DOHH2 (cell line): ENCODE results near the gene ARPC2.

Experiments
- H3F3A ChIP-seq: fragments of 200-600 bp; sonication (generic), shearing (Covaris generic); 2 replicates; pipeline ENCODE4 v1.6.0; 2016; ENCODE audit warnings: antibody characterized with exemption, mild to moderate bottlenecking; ENCODE audit not compliant: control insufficient read depth, insufficient read depth
- H3K27ac ChIP-seq: fragments of 200-600 bp; sonication (generic); 2 replicates; pipeline ENCODE4 v1.5.1; 2014; ENCODE audit warnings: low read depth, mild to moderate bottlenecking, low read length, moderate library complexity
- H3K27me3 ChIP-seq: fragments of 200-600 bp; sonication (generic); 2 replicates; pipeline ENCODE4 v1.6.1; 2014; ENCODE audit warnings: mild to moderate bottlenecking, low read length, mixed read lengths; ENCODE audit not compliant: control insufficient read depth
- H3K36me3 ChIP-seq: fragments of 200-600 bp; sonication (generic); 2 replicates; pipeline ENCODE4 v1.6.1; 2014; ENCODE audit warnings: mild to moderate bottlenecking, low read length, moderate library complexity, mixed read lengths; ENCODE audit not compliant: control insufficient read depth
- H3K4me1 ChIP-seq: fragments of 200-600 bp; sonication (generic); 2 replicates; pipeline ENCODE4 v1.6.1; 2014; ENCODE audit warnings: mild to moderate bottlenecking, low read length, mixed read lengths; ENCODE audit not compliant: control insufficient read depth
- H3K4me2 ChIP-seq: fragments of 200-600 bp; sonication (generic); 2 replicates; pipeline ENCODE4 v1.6.0; 2014; ENCODE audit warnings: mild to moderate bottlenecking, low read length, moderate library complexity
- H3K4me3 ChIP-seq: fragments of 200-600 bp; sonication (generic); 2 replicates; pipeline ENCODE4 v1.5.1; 2014; ENCODE audit warnings: mild to moderate bottlenecking, low read length, mixed read lengths
- H3K79me2 ChIP-seq: fragments of 200-600 bp; sonication (generic); 2 replicates; pipeline ENCODE4 v1.6.1; 2014; ENCODE audit warnings: mild to moderate bottlenecking, low read length, mixed read lengths; ENCODE audit not compliant: control insufficient read depth
- H3K9me2 ChIP-seq: fragments of 200-600 bp; sonication (generic); replicated peaks from 2 replicates; pipeline ENCODE4 v1.6.1; 2014; ENCODE audit warnings: mild to moderate bottlenecking, low read length, mixed read lengths; ENCODE audit not compliant: control insufficient read depth
- H3K9me3 ChIP-seq: fragments of 200-600 bp; sonication (generic); 2 replicates; pipeline ENCODE4 v1.6.1; 2014; ENCODE audit warnings: antibody characterized with exemption, low read length, mixed read lengths; ENCODE audit not compliant: control insufficient read depth, insufficient read depth
- H4K20me1 ChIP-seq: fragments of 200-600 bp; sonication (generic); 2 replicates; pipeline ENCODE4 v1.6.0; 2014; ENCODE audit warnings: low read depth, mild to moderate bottlenecking, antibody characterized with exemption, low read length, moderate library complexity; ENCODE audit not compliant: control insufficient read depth, insufficient read depth
- EZH2phosphoT487 ChIP-seq: fragments of 200-600 bp; sonication (generic); IDR thresholded peaks from 2 replicates; pipeline ENCODE4 v1.6.1; 2017; ENCODE audit warnings: borderline replicate concordance, mild to moderate bottlenecking, antibody characterized with exemption, low read length, moderate library complexity, mixed read lengths
- TF ChIP-seq, protein P1 (sequence below): fragments of 200-600 bp; sonication (generic); IDR thresholded peaks from one replicate; pipeline ENCODE4 v1.5.1; 2014; ENCODE audit warnings: antibody characterized with exemption, mild to moderate bottlenecking, low read depth, low read length; ENCODE audit not compliant: poor library complexity, severe bottlenecking

The ARPC2 gene

DNA sequence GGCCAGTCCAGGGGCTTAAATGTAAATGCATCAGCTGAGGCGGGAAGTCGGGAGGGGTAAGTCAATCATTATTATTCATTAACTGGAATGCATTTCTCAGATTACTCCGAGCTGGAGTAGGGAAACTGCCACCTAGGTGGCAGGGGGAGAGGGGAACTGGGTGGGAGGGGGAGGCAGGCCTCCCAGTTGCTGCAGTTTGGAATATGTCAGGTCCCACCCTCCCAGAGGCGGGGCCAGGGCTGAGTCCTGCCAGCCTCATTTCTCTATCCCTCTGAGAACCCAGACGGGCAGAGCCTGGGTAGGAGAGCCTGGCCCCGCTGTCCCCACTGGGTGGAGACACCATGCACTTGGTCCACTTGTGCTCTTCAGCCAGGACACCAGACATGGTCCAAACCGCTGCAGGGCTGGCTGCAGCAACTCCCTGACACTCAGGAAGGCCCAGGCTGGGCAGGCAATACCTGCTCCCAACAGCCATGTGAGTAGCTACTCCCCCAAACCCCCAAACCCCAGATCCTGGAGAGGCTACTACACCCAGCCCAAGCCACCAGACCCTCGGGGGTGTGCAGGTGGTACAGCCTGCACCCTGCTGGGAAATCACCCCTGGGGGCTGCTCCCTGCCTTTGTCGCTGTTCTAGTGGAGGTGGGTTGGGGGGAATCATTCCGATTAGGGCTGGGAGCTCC is 43.9 kb downstream of the ARPC2 start, which contains the start of gene GPBAR1:
TSS of gene GPBAR1 (plus strand) at position 274 of the 681 bp plus-strand sequence. CDS start 1,710 bp downstream, outside the sequence.
- Histone ChIP-seq H3K27me3 (no peaks in the 10 kb centered on the region), H3F3A (peaks cover 18% of the 10 kb centered on the region), H3K4me2 (peak within 1 kb of the TSS; percentile 26), H3K4me3 (peak within 1 kb of the TSS; percentile 8; the same call in 1 of the 2 replicates), H3K36me3 (peaks cover 30% of the 10 kb centered on the region), H3K9me2 (no peaks in the 10 kb centered on the region), H4K20me1 (no peaks in the 10 kb centered on the region), H3K9me3 (no peaks in the 10 kb centered on the region), H3K27ac (0 out of 2 replicates have a peak within 1 kb of the TSS, but pooled peaks have one; percentile 9), H3K79me2 (no peaks in the 10 kb centered on the region), H3K4me1 (peaks cover 49% of the 10 kb centered on the region)
- no peak for TF ChIP-seq EZH2phosphoT487
- TF ChIP-seq, protein P1, sequence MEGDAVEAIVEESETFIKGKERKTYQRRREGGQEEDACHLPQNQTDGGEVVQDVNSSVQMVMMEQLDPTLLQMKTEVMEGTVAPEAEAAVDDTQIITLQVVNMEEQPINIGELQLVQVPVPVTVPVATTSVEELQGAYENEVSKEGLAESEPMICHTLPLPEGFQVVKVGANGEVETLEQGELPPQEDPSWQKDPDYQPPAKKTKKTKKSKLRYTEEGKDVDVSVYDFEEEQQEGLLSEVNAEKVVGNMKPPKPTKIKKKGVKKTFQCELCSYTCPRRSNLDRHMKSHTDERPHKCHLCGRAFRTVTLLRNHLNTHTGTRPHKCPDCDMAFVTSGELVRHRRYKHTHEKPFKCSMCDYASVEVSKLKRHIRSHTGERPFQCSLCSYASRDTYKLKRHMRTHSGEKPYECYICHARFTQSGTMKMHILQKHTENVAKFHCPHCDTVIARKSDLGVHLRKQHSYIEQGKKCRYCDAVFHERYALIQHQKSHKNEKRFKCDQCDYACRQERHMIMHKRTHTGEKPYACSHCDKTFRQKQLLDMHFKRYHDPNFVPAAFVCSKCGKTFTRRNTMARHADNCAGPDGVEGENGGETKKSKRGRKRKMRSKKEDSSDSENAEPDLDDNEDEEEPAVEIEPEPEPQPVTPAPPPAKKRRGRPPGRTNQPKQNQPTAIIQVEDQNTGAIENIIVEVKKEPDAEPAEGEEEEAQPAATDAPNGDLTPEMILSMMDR = no peak

DNA sequence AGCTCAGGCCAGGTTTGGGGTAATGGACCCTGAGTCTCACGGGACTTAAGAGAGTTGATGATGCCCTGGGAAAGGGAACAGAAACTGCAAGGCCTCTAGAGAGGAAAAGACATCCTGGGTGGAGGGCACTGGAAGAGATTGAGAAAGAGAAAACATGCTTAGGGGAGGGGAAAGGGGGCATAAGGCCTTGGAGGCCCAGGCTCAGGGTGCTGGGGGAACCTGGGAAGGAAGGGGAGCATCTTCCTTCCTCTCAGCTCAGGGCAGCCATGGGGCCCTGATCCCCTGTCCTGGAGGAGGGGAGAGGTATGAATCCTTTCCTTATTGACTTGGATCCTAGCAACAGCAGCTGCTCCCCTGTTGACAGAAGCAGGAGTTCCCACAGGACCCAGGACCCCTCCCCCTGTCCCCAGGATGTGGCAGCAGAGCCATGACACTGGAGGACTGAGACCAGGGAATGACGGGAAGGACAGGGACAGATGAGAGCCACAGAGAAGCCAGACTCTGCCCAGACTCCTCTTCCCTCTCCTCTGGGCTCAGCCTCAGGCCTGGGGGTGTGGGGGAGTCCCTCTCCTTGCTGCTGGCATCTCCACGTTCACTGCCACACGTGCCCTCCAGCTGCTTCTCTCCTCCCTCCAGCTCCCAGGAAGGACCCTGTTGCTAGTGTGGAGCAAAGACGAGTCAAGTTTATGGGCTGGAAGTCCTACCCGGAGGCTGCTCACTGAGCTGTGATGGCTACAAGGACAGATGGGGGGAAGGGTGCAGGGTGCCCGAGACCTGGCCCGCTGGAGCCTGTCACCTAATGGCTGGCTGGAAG is 44.6 kb downstream of the ARPC2 start:
- no peaks in the 10 kb centered on the region for H4K20me1 ChIP-seq
- no peak for TF ChIP-seq EZH2phosphoT487
- TF ChIP-seq, protein P1 = no peak
- H3K27me3 ChIP-seq = no peaks in the 10 kb centered on the region
- H3K27ac ChIP-seq = 0 out of 2 replicates have a peak overlapping the region, but pooled peaks have one; percentile 9
- H3K9me2 ChIP-seq = no peaks in the 10 kb centered on the region
- peaks cover 14% of the 10 kb centered on the region for H3F3A ChIP-seq
- H3K4me1 ChIP-seq = peaks cover 49% of the 10 kb centered on the region
- peaks cover 33% of the 10 kb centered on the region for H3K36me3 ChIP-seq
- H3K9me3 ChIP-seq = no peaks in the 10 kb centered on the region
- peak overlapping the region; percentile 8; the same call in 1 of the 2 replicates for H3K4me3 ChIP-seq
- H3K79me2 ChIP-seq = no peaks in the 10 kb centered on the region
- H3K4me2 ChIP-seq = peak overlapping the region; percentile 26

DNA sequence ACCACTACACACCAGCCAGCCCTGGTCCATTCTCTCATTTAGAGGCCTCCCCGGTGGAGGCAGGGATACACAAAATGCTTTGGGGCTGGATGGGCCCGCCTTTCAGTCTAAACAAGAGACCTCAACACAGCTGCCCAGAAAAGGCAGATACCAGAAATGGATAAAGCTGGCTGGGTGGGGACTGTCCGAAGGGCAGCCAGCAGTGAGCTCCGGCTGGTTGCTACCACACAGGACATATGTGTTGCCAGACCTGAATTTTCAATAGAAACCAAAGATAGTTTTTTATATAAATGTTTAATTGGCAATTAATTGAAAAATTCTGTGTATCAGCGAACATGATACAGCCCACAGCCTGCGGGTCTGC is 45.2 kb downstream of the ARPC2 start:
- Histone ChIP-seq H3K9me3 (no peaks in the 10 kb centered on the region), H3K4me3 (no peak overlapping the region), H4K20me1 (no peaks in the 10 kb centered on the region), H3K79me2 (no peaks in the 10 kb centered on the region), H3K9me2 (no peaks in the 10 kb centered on the region), H3K36me3 (peaks cover 34% of the 10 kb centered on the region), H3K4me2 (peak overlapping the region; percentile 26), H3K27me3 (no peaks in the 10 kb centered on the region), H3K27ac (no peak overlapping the region), H3F3A (peaks cover 8% of the 10 kb centered on the region), H3K4me1 (peaks cover 45% of the 10 kb centered on the region)
- no peak for TF ChIP-seq EZH2phosphoT487
- TF ChIP-seq, protein P1 = no peak
